Trophoblast cell (in vitro differentiated cells and primary cell): ENCODE measurements around the gene MTG1.

Experiments used
- DNase-seq, 2 donors: peaks; one replicate each; pipeline ENCODE4 v3.0.0-alpha.2; 2016
- H2AFZ ChIP-seq: 2 replicates; pipeline ENCODE4 v1.6.1; 2013; ENCODE audit warnings: low read length, moderate library complexity, mild to moderate bottlenecking; ENCODE audit not compliant: insufficient read depth, poor library complexity
- H2AK5ac ChIP-seq: 2 replicates; pipeline ENCODE4 v1.6.1; 2013; ENCODE audit warnings: mild to moderate bottlenecking, low read length
- H2BK120ac ChIP-seq: 2 replicates; pipeline ENCODE4 v1.6.1; 2013; ENCODE audit warnings: low read length, mild to moderate bottlenecking, moderate library complexity; ENCODE audit not compliant: insufficient read depth, poor library complexity
- H2BK12ac ChIP-seq: 2 replicates; pipeline ENCODE4 v1.6.1; 2013; ENCODE audit warnings: mild to moderate bottlenecking, low read length, moderate library complexity
- H2BK5ac ChIP-seq: 2 replicates; pipeline ENCODE4 v1.6.1; 2013; ENCODE audit warnings: low read length, low read depth, moderate library complexity, mild to moderate bottlenecking; ENCODE audit not compliant: poor library complexity
- H3K14ac ChIP-seq: 2 replicates; pipeline ENCODE4 v1.6.1; 2013; ENCODE audit warnings: mild to moderate bottlenecking, low read length
- H3K18ac ChIP-seq: 2 replicates; pipeline ENCODE4 v1.6.1; 2013; ENCODE audit warnings: mild to moderate bottlenecking, low read length
- H3K23ac ChIP-seq: 2 replicates; pipeline ENCODE4 v1.6.1; 2013; ENCODE audit warnings: low read length
- H3K27ac ChIP-seq: 2 replicates; pipeline ENCODE4 v1.5.1; 2013; ENCODE audit warnings: low read depth, mild to moderate bottlenecking, inconsistent platforms, low read length, moderate library complexity
- H3K27me3 ChIP-seq: 2 replicates; pipeline ENCODE4 v1.6.1; 2013; ENCODE audit warnings: inconsistent platforms, mild to moderate bottlenecking, low read length, moderate library complexity; ENCODE audit not compliant: insufficient read depth
- H3K36me3 ChIP-seq, 2 experiments: 1 replicate in 1 of 2; 2 replicates in 1 of 2; pipeline ENCODE4 v1.6.1; 2013; ENCODE audit warnings: low read length in 2 of 2, mild to moderate bottlenecking in 2 of 2, moderate library complexity in 1 of 2; ENCODE audit not compliant: insufficient read depth in 2 of 2, control insufficient read depth in 1 of 2
- H3K4ac ChIP-seq: 2 replicates; pipeline ENCODE4 v1.6.1; 2013; ENCODE audit warnings: low read depth, mild to moderate bottlenecking, low read length, moderate library complexity
- H3K4me1 ChIP-seq, 2 experiments: 1 replicate in 1 of 2; 2 replicates in 1 of 2; pipeline ENCODE4 v1.6.1; 2013; ENCODE audit warnings: low read length in 2 of 2, mild to moderate bottlenecking in 2 of 2, moderate library complexity in 1 of 2; ENCODE audit not compliant: insufficient read depth in 2 of 2, control insufficient read depth in 1 of 2
- H3K4me2 ChIP-seq: 2 replicates; pipeline ENCODE4 v1.6.1; 2013; ENCODE audit warnings: inconsistent platforms, mild to moderate bottlenecking, low read length, moderate library complexity
- H3K4me3 ChIP-seq: 2 replicates; pipeline ENCODE4 v1.5.1; 2013; ENCODE audit warnings: mild to moderate bottlenecking, low read depth, low read length, inconsistent platforms
- H3K79me1 ChIP-seq: one replicate; pipeline ENCODE4 v1.6.1; 2013; ENCODE audit warnings: low read length
- H3K79me2 ChIP-seq: 2 replicates; pipeline ENCODE4 v1.6.1; 2013; ENCODE audit warnings: low read length, mild to moderate bottlenecking; ENCODE audit not compliant: control insufficient read depth, insufficient read depth, poor library complexity
- H3K9ac ChIP-seq: 2 replicates; pipeline ENCODE4 v1.6.1; 2013; ENCODE audit warnings: mild to moderate bottlenecking, low read length
- H3K9me3 ChIP-seq: 2 replicates; pipeline ENCODE4 v1.6.1; 2013; ENCODE audit warnings: low read depth, mild to moderate bottlenecking, control low read depth, inconsistent platforms, low read length; ENCODE audit not compliant: insufficient read depth
- H4K12ac ChIP-seq: 2 replicates; pipeline ENCODE4 v1.6.1; 2013; ENCODE audit warnings: low read depth, mild to moderate bottlenecking, low read length, moderate library complexity
- H4K8ac ChIP-seq: 2 replicates; pipeline ENCODE4 v1.6.1; 2013; ENCODE audit warnings: low read depth, mild to moderate bottlenecking, low read length, moderate library complexity
- H4K91ac ChIP-seq: one replicate; pipeline ENCODE4 v1.6.1; 2013; ENCODE audit warnings: low read depth, mild to moderate bottlenecking, low read length, moderate library complexity
- WGBS: extraction: QIAGEN DNeasy Blood & Tissue Kit; methylation state at CpG from one replicate; pipeline ENCODE4 v1.1.7; 2013; ENCODE audit warnings: missing lambda C conversion rate; ENCODE audit not compliant: insufficient read length, insufficient coverage; ENCODE audit errors: extremely low coverage; 5-methylcytosine and 5-hydroxymethylcytosine counted together

MTG1 gene

DNA sequence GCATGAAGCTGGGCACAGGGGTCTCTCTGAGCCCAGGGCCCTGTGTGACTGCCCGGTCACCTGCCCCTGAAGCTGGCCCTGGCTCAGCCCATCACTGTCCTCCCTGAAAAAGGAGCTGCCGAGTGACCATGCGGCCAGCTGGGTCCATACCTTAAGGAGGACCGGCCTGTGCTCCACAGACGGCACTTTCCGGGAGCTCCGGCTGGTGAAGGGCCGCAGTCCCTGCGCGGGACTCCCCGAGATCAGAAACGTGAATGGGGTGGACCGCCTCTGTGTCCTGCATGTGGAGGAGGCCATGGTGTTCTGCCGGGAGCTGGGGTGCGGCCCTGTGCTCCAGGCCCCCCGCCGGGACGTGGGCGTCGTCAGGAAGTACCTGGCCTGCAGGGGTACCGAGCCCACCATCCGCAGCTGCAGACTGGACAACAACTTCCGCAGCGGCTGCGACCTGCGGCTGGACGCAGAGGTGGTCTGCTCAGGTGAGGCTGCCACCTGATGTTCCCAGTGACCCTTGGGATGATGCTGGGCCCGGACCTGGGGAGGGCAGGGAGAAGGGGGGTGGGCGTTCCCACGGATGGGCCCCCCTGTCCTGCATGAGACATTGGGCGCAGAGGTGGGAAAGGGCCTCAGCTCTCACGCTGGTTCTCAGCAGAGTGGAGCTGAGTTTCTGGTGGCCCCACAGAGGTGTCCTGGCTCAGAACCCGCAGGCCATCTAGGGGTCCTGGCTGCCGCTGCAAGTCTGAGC is 63.3 kb downstream of the MTG1 start:
- Histone ChIP-seq H3K9me3 (peaks cover 76% of the 10 kb centered on the region), H2BK120ac (no peak overlapping the region), H3K27ac (no peak overlapping the region), H4K12ac (no peak overlapping the region), H2AK5ac (no peak overlapping the region), H3K23ac (no peak overlapping the region), H3K4ac (no peak overlapping the region), H3K14ac (no peak overlapping the region), H3K18ac (no peak overlapping the region), H3K36me3 (no peaks in the 10 kb centered on the region), H4K91ac (no peak overlapping the region), H2AFZ (no peak overlapping the region), H2BK5ac (no peak overlapping the region), H3K27me3 (no peaks in the 10 kb centered on the region), H3K79me1 (no peaks in the 10 kb centered on the region), H3K79me2 (no peaks in the 10 kb centered on the region), H3K4me2 (no peak overlapping the region), H4K8ac (no peak overlapping the region), H3K4me3 (no peak overlapping the region), H3K4me1 (no peaks in the 10 kb centered on the region), H2BK12ac (no peak overlapping the region), H3K9ac (no peak overlapping the region)
- no peak for DNase-seq
- WGBS = no CpG with 5 or more reads among the region's 34 CpGs

DNA sequence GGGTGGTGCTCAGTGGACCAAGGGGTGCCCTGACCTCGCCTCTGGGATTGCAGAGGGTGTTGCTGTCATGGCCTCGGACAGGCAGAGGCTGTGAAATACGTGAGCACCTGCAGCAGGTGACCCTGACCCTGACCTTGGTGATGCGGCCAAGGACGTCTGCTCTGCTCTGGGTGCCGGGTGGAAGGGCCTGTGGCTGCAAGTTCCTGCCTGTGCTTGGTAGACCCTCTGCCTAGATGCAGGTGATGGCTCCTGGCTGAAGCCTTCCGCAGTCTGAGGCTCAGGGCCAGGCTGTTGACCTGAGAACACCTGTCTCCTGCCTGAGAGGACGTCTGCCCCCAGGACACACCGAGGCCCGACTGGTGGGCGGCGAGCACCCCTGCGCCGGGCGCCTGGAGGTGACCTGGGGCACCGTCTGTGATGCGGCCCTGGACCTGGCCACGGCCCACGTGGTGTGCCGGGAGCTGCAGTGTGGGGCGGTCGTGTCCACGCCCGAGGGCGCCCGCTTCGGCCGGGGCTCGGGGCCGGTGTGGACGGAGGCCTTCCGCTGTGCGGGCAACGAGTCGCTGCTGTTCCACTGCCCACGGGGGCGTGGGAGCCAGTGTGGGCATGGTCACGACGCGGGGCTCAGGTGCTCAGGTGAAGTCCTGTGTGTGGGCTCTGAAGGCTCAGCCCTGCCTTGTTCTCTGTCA is 64.2 kb downstream of the MTG1 start:
- H3K4ac ChIP-seq = no peak overlapping the region
- H2BK120ac ChIP-seq = no peak overlapping the region
- no peaks in the 10 kb centered on the region for H3K79me1 ChIP-seq
- no peak overlapping the region for H4K12ac ChIP-seq
- no peak overlapping the region for H4K8ac ChIP-seq
- H3K14ac ChIP-seq = no peak overlapping the region
- no peak overlapping the region for H2BK12ac ChIP-seq
- no CpG with 5 or more reads among the region's 40 CpGs for WGBS
- no peaks in the 10 kb centered on the region for H3K4me1 ChIP-seq
- H2AFZ ChIP-seq = no peak overlapping the region
- no peak overlapping the region for H3K4me2 ChIP-seq
- no peak overlapping the region for H3K4me3 ChIP-seq
- H3K36me3 ChIP-seq = no peaks in the 10 kb centered on the region
- no peaks in the 10 kb centered on the region for H3K79me2 ChIP-seq
- no peak overlapping the region for H3K23ac ChIP-seq
- H3K9me3 ChIP-seq = peaks cover 75% of the 10 kb centered on the region
- H3K18ac ChIP-seq = no peak overlapping the region
- H3K9ac ChIP-seq = no peak overlapping the region
- no peak overlapping the region for H4K91ac ChIP-seq
- no peak overlapping the region for H3K27ac ChIP-seq
- H3K27me3 ChIP-seq = no peaks in the 10 kb centered on the region
- no peak overlapping the region for H2BK5ac ChIP-seq
- no peak overlapping the region for H2AK5ac ChIP-seq
- no peak for DNase-seq

DNA sequence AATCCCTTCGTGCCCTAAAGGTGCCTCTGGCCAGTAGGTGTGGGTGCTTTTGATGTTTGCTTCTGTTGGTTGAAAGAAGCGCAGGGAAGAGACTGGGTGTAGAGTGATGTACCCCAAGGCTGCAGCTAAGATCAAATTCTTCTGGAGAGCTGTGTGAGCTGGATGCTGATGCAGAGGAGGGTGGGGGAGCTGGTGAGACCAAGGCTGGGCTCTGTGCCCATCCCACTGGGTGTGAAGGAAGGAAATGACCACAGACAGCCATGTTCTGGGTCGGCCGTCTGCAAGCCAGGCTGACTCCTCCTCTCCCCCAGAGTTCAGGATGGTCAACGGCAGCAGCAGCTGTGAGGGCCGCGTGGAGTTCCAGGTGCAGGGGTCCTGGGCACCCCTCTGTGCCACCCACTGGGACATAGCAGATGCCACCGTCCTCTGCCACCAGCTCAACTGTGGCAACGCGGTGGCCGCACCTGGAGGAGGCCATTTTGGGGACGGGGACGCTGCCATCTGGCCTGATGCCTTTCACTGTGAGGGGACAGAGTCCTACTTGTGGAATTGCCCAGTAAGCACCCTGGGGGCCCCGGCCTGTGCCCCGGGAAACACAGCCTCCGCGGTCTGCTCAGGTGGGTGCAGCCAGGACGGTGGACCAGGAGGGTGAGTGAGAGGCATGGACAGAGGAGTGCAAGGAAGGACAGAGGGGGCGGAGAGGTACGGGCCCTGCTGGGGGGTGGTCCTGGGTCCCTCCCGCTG is 64.9 kb downstream of the MTG1 start:
- Histone ChIP-seq H2AK5ac (no peak overlapping the region), H3K4me3 (no peak overlapping the region)
- no CpG with 5 or more reads among the region's 21 CpGs for WGBS

DNA sequence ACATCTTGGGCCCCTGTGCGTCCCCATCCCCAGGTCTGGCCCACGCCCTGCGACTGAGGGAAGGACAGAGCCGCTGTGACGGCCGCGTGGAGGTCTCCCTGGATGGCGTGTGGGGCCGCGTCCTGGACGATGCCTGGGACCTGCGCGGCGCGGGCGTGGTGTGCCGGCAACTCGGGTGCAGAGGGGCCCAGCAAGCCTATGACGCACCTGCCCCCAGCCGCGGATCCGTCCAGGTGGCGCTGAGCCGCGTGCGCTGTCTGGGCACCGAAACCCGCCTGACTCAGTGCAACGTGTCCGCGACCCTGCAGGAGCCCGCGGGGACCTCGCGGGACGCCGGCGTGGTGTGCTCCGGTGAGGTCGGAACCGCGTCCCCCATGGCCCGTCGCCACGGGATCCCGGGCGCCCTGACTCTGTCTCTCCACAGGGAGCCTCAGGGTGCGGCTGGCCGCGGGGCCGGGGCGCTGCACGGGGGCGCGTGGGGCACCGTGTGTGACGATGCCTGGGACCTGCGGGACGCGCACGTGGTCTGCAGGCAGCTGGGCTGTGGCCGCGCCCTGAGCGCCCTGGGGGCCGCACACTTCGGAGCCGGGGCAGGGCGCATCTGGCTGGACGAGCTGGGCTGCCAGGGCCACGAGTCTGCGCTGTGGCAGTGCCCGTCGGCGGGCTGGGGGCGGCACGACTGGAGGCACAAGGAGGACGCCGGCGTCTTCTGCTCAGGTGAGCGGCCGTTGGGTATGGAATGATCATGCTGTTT is 65.7 kb downstream of the MTG1 start:
- H3K27me3 ChIP-seq = no peaks in the 10 kb centered on the region
- no peaks in the 10 kb centered on the region for H3K79me1 ChIP-seq
- no peak overlapping the region for H2AFZ ChIP-seq
- WGBS = no CpG with 5 or more reads among the region's 81 CpGs
- H3K9me3 ChIP-seq = peaks cover 67% of the 10 kb centered on the region
- no peak overlapping the region for H3K18ac ChIP-seq
- H3K23ac ChIP-seq = no peak overlapping the region
- no peak overlapping the region for H4K91ac ChIP-seq
- no peak overlapping the region for H3K4me3 ChIP-seq
- no peaks in the 10 kb centered on the region for H3K36me3 ChIP-seq
- H2AK5ac ChIP-seq = no peak overlapping the region
- H4K12ac ChIP-seq = no peak overlapping the region
- no peaks in the 10 kb centered on the region for H3K4me1 ChIP-seq
- H3K14ac ChIP-seq = no peak overlapping the region
- no peak overlapping the region for H3K9ac ChIP-seq
- no peak overlapping the region for H2BK120ac ChIP-seq
- no peak overlapping the region for H3K4me2 ChIP-seq
- no peak overlapping the region for H3K27ac ChIP-seq
- no peak overlapping the region for H2BK5ac ChIP-seq
- H4K8ac ChIP-seq = no peak overlapping the region
- no peak overlapping the region for H2BK12ac ChIP-seq
- H3K79me2 ChIP-seq = no peaks in the 10 kb centered on the region
- H3K4ac ChIP-seq = no peak overlapping the region
- DNase-seq = no peak

More for the DNA sequence above, 64.9 kb downstream of the MTG1 start:
- H3K4me1 ChIP-seq = no peaks in the 10 kb centered on the region
- H4K91ac ChIP-seq = no peak overlapping the region
- no peaks in the 10 kb centered on the region for H3K27me3 ChIP-seq
- H3K9me3 ChIP-seq = peaks cover 69% of the 10 kb centered on the region
- no peak overlapping the region for H3K4me2 ChIP-seq
- no peak overlapping the region for H2BK5ac ChIP-seq
- no peak for DNase-seq
- H3K23ac ChIP-seq = no peak overlapping the region
- no peak overlapping the region for H3K14ac ChIP-seq
- H3K18ac ChIP-seq = no peak overlapping the region
- no peaks in the 10 kb centered on the region for H3K79me2 ChIP-seq
- H2AFZ ChIP-seq = no peak overlapping the region
- H4K12ac ChIP-seq = no peak overlapping the region
- H3K36me3 ChIP-seq = no peaks in the 10 kb centered on the region
- no peak overlapping the region for H3K9ac ChIP-seq
- H4K8ac ChIP-seq = no peak overlapping the region
- no peaks in the 10 kb centered on the region for H3K79me1 ChIP-seq
- H3K27ac ChIP-seq = no peak overlapping the region
- H2BK12ac ChIP-seq = no peak overlapping the region
- H2BK120ac ChIP-seq = no peak overlapping the region
- H3K4ac ChIP-seq = no peak overlapping the region
